B cell (primary cell): ENCODE measurements around the gene DNAJC24. TPM values are rescaled to one million over a fixed set of nuclear protein-coding genes. Genes with fewer than 3 reads are reported as not detected.

Experiments used
- ATAC-seq: fragments of 200-7000 bp; cut with Tn5 transposase; one replicate; pipeline ENCODE4 v1.10.0; 2021; ENCODE audit warnings: low read depth, mild to moderate bottlenecking, moderate number of reproducible peaks, moderate library complexity
- CTCF ChIA-PET: fragments of 350-600 bp; sonication (Branson Sonifier 250); formaldehyde crosslinking; loops from one replicate; lab custom pipeline; 2021; ENCODE audit warnings: antibody characterized with exemption, inconsistent platforms; lab: Charles Lee
- POLR2A ChIA-PET: fragments of 350-600 bp; sonication (Branson Sonifier 250); formaldehyde crosslinking; loops from one replicate; lab custom pipeline; 2021; ENCODE audit warnings: antibody characterized with exemption; lab: Charles Lee
- DNase-seq: peaks from one replicate; pipeline ENCODE4 v3.0.0; 2013
- H2AFZ ChIP-seq: 2 replicates; pipeline ENCODE4 v1.6.1; 2012; ENCODE audit warnings: mild to moderate bottlenecking, low read depth, low read length; ENCODE audit not compliant: insufficient read depth, poor library complexity, severe bottlenecking
- H3K27ac ChIP-seq, 2 donors: 1 replicate in 1 of 2; 2 replicates in 1 of 2; pipeline ENCODE4 v1.5.1; 2012 to 2013; ENCODE audit warnings: low read length in 2 of 2, mild to moderate bottlenecking in 2 of 2, moderate library complexity in 1 of 2
- H3K27me3 ChIP-seq, 4 experiments: fragments of 200-600 bp in 1 of 4; sonication (generic) in 1 of 4; replicated peaks in 1 of 4; 1 replicate in 2 of 4; 2 replicates in 2 of 4; pipeline versions ENCODE4 v1.6.1 to v1.7.0; 2013 to 2016; ENCODE audit warnings: low read length in 3 of 4, mild to moderate bottlenecking in 2 of 4, mixed read lengths in 1 of 4, moderate library complexity in 1 of 4; ENCODE audit not compliant: insufficient read depth in 4 of 4, control insufficient read depth in 3 of 4; ENCODE audit errors: control extremely low read depth in 1 of 4
- H3K36me3 ChIP-seq, 2 experiments: replicated peaks in 1 of 2; 1 replicate in 1 of 2; 2 replicates in 1 of 2; pipeline versions ENCODE4 v1.6.1 to v1.7.1; 2013; ENCODE audit warnings: low read length in 1 of 2; ENCODE audit not compliant: insufficient read depth in 2 of 2, control insufficient read depth in 1 of 2; ENCODE audit errors: control extremely low read depth in 1 of 2, extremely low read depth in 1 of 2
- H3K4me1 ChIP-seq, 2 donors: fragments of 200-600 bp in 1 of 2; sonication (generic) in 1 of 2; 1 replicate in 1 of 2; 2 replicates in 1 of 2; pipeline versions ENCODE4 v1.5.1 to v1.6.1; 2013 to 2017; ENCODE audit warnings: low read length in 2 of 2; ENCODE audit not compliant: control insufficient read depth in 2 of 2, insufficient read depth in 2 of 2
- H3K4me2 ChIP-seq: replicated peaks from 2 replicates; pipeline ENCODE3; 2012; ENCODE audit warnings: mild to moderate bottlenecking, low read depth, low read length; ENCODE audit not compliant: poor library complexity, severe bottlenecking
- H3K4me3 ChIP-seq, 5 experiments: fragments of 200-600 bp in 1 of 5; sonication (generic) in 1 of 5; 1 replicate in 3 of 5; 2 replicates in 2 of 5; pipeline versions ENCODE4 v1.5.1 to v1.7.0; 2011 to 2016; ENCODE audit warnings: low read length in 4 of 5, mild to moderate bottlenecking in 4 of 5, low read depth in 2 of 5, control low read depth in 1 of 5, moderate library complexity in 1 of 5; ENCODE audit not compliant: insufficient read depth in 1 of 5; ENCODE audit errors: control extremely low read depth in 1 of 5, extremely low read depth in 1 of 5
- H3K79me2 ChIP-seq: fragments of 200-600 bp; sonication (generic); one replicate; pipeline ENCODE4 v1.6.0; 2016; ENCODE audit warnings: low read length; ENCODE audit not compliant: control insufficient read depth, insufficient read depth
- H3K9ac ChIP-seq: fragments of 200-600 bp; sonication (generic); 2 replicates; pipeline ENCODE4 v1.6.1; 2017; ENCODE audit warnings: mild to moderate bottlenecking, low read length, moderate library complexity
- H3K9me3 ChIP-seq, 3 donors: one replicate each; pipeline versions ENCODE4 v1.6.1 to v1.7.1; 2013; ENCODE audit warnings: low read length in 2 of 3; ENCODE audit not compliant: control insufficient read depth in 2 of 3, insufficient read depth in 1 of 3; ENCODE audit errors: control extremely low read depth in 1 of 3
- H4K20me1 ChIP-seq: 2 replicates; pipeline ENCODE4 v1.6.0; 2012; ENCODE audit warnings: mild to moderate bottlenecking, low read length; ENCODE audit not compliant: insufficient read depth, control insufficient read depth, poor library complexity, severe bottlenecking
- H3K27ac Mint-ChIP-seq: one replicate; pipeline ENCODE4 v1.8.0; 2021; ENCODE audit warnings: mixed read lengths
- H3K27me3 Mint-ChIP-seq: one replicate; pipeline ENCODE4 v1.8.0; 2021; ENCODE audit warnings: mixed read lengths
- H3K4me1 Mint-ChIP-seq: one replicate; pipeline ENCODE4 v1.8.0; 2021; ENCODE audit warnings: mixed read lengths
- H3K4me3 Mint-ChIP-seq: one replicate; pipeline ENCODE4 v1.8.0; 2021; ENCODE audit warnings: mixed read lengths
- H3K9me3 Mint-ChIP-seq: one replicate; pipeline ENCODE4 v1.8.0; 2022; ENCODE audit warnings: mixed read lengths; ENCODE audit not compliant: insufficient read depth
- EZH2 ChIP-seq: IDR thresholded peaks from 2 replicates; pipeline ENCODE4 v1.6.1; 2012; ENCODE audit warnings: borderline replicate concordance, low read depth, mild to moderate bottlenecking, moderate library complexity, low read length; ENCODE audit not compliant: insufficient read depth, poor library complexity, severe bottlenecking
- WGBS: methylation state at CpG from one replicate; pipeline ENCODE4 v1.1.5; 2013; ENCODE audit warnings: missing lambda C conversion rate; ENCODE audit not compliant: insufficient coverage; 5-methylcytosine and 5-hydroxymethylcytosine counted together
- intact Hi-C: fragments of 100-400 bp; cut with micrococcal nuclease; formaldehyde crosslinking; loops from one replicate; pipeline ENCODE4 v1.10.0; 2022
- polyA plus RNA-seq: library from polyadenylated mRNA; depleted of rRNA; stranded (reverse); fragments of >200 nt; gene quantifications from 2 replicates; pipeline ENCODE4 v1.2.3, GENCODE V29; 2012
- total RNA-seq, 2 donors: library from RNA; stranded (reverse); fragments of 120-200 nt in 1 of 2; gene quantifications; 1 replicate in 1 of 2; 2 replicates in 1 of 2; pipeline versions ENCODE4 v1.2.3 to v1.2.4, GENCODE V29; 2013 to 2022
- TF ChIP-seq, protein P1 (sequence below): fragments of 200-600 bp; IDR thresholded peaks from one replicate; pipeline ENCODE4 v1.8.0; 2022; ENCODE audit warnings: antibody characterized with exemption, mild to moderate bottlenecking

The DNAJC24 gene
- total and polyA plus RNA-seq, 2 donors (not counting 1 experiment from before 2014, with no cell fraction given), result 10.7 to 24.6 TPM

DNA sequence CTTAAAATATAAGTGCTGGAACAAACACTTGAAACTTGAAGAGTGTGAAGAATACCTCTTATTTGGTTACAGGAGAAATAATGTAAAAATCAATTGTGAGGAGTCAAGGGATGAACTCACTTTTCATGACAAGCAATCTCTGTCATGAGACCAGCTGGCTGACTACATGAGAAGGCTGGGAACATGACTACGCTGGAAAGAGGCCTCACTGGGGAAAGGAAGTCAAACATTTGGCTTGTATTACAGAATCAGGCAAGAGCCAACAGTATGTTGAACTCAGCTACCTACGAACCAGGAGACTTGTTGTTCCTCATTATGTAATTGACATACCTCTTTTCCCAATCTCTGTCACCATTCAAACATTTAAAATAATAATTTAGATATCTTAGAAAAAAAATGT lies 14.5 kb upstream of the DNAJC24 start:
- WGBS, result 100% methylated on average over 1 of the region's 2 CpGs
- DNase-seq (no peak), ATAC-seq (no peak)
- Histone ChIP-seq H3K4me1 (no peaks in the 10 kb centered on the region), H3K4me2 (no peak overlapping the region), H3K9ac (no peak overlapping the region), H2AFZ (no peak overlapping the region), H3K27ac (no peak overlapping the region), H4K20me1 (no peaks in the 10 kb centered on the region), H3K79me2 (no peaks in the 10 kb centered on the region), H3K27me3 (peaks cover 0 to 7% (median 0%) of the 10 kb centered on the region in 4 experiments), H3K4me3 (no peak overlapping the region), H3K9me3 (no peaks in the 10 kb centered on the region), H3K36me3 (no peaks in the 10 kb centered on the region)
- H3K27ac Mint-ChIP-seq, result no peak overlapping the region
- intact Hi-C loops, result no loop called here
- H3K27me3 Mint-ChIP-seq, result peaks cover 25% of the 10 kb centered on the region
- ChIA-PET CTCF (no interaction called here), POLR2A (no interaction called here)
- no peak for TF ChIP-seq EZH2
- TF ChIP-seq, protein P1, sequence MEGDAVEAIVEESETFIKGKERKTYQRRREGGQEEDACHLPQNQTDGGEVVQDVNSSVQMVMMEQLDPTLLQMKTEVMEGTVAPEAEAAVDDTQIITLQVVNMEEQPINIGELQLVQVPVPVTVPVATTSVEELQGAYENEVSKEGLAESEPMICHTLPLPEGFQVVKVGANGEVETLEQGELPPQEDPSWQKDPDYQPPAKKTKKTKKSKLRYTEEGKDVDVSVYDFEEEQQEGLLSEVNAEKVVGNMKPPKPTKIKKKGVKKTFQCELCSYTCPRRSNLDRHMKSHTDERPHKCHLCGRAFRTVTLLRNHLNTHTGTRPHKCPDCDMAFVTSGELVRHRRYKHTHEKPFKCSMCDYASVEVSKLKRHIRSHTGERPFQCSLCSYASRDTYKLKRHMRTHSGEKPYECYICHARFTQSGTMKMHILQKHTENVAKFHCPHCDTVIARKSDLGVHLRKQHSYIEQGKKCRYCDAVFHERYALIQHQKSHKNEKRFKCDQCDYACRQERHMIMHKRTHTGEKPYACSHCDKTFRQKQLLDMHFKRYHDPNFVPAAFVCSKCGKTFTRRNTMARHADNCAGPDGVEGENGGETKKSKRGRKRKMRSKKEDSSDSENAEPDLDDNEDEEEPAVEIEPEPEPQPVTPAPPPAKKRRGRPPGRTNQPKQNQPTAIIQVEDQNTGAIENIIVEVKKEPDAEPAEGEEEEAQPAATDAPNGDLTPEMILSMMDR, result no peak
- H3K9me3 Mint-ChIP-seq, result no peaks in the 10 kb centered on the region
- no peak overlapping the region for H3K4me3 Mint-ChIP-seq
- H3K4me1 Mint-ChIP-seq, result no peaks in the 10 kb centered on the region

DNA sequence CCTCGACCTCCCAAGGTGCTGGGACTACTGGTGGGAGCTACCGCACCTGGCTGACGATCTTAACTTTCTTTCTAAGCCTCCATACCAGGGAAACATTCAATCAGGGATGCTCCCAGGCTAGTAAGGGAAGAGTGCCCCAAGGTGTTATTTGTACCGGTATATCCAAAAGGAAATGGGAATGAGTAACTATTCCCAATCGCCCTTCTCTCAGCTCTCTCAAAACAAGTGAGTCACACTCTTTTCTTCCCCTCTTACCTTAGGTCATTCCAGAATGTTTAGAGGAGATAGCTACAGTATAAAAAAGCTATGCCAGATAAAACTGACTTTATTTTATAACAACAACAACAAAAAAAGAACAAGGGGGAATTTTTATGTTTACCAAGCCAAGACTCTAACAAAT lies 13.8 kb upstream of the DNAJC24 start:
- no peak for TF ChIP-seq EZH2
- TF ChIP-seq, protein P1, result no peak
- Histone ChIP-seq H3K9me3 (no peaks in the 10 kb centered on the region), H3K4me3 (no peak overlapping the region), H3K9ac (no peak overlapping the region), H3K36me3 (no peaks in the 10 kb centered on the region), H2AFZ (no peak overlapping the region), H3K27ac (no peak overlapping the region), H4K20me1 (no peaks in the 10 kb centered on the region), H3K79me2 (no peaks in the 10 kb centered on the region), H3K4me1 (no peaks in the 10 kb centered on the region), H3K4me2 (no peak overlapping the region), H3K27me3 (peaks cover 0 to 7% (median 0%) of the 10 kb centered on the region in 4 experiments)
- ChIA-PET POLR2A (no interaction called here), CTCF (no interaction called here)
- Mint-ChIP-seq H3K9me3 (no peaks in the 10 kb centered on the region), H3K4me1 (no peaks in the 10 kb centered on the region), H3K27ac (no peak overlapping the region), H3K4me3 (no peak overlapping the region), H3K27me3 (peaks cover 25% of the 10 kb centered on the region)
- ATAC-seq (no peak), DNase-seq (no peak)
- intact Hi-C loops, result no loop called here
- no CpG with 5 or more reads among the region's 5 CpGs for WGBS
